IPS-NIHi7 (cell line): ENCODE measurements around the gene KIF27.
"Not testable (repeated sequence)": the region's sequence is repeated elsewhere in the genome, so short reads cannot be mapped to it uniquely, and the experiment has no call there.

Source experiments
- DNase-seq: peaks from one replicate; pipeline ENCODE4 v3.0.0; 2012; ENCODE audit warnings: mixed read lengths; ENCODE audit errors: extremely low spot score

The KIF27 gene

GRCh38 chr9:83815120-83815519, 106.1 kb downstream of the KIF27 start:
- DNase-seq, result not testable (repeated sequence)

GRCh38 chr9:83809213-83809612, 112.0 kb downstream of the KIF27 start:
- DNase-seq, result not testable (repeated sequence)

DNA sequence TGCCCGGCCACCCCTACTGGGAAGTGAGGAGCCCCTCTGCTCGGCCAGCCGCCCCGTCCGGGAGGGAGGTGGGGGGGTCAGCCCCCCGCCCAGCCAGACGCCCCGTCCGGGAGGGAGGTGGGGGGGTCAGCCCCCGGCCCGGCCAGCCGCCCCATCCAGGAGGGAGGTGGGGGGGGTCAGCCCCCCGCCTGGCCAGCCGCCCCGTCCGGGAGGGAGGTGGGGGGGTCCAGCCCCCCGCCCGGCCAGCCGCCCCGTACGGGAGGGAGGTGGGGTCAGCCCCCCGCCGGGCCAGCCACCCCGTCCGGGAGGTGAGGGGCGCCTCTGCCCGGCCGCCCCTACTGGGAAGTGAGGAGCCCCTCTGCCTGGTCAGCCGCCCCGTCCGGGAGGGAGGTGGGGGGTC, 116.8 kb downstream of the KIF27 start:
- not testable (repeated sequence) for DNase-seq

GRCh38 chr9:83803941-83804340, 117.3 kb downstream of the KIF27 start:
- not testable (repeated sequence) for DNase-seq

- no peak for DNase-seq
These were observed 120.8 kb downstream of the KIF27 start for GRCh38 chr9:83800236-83801033.

DNA sequence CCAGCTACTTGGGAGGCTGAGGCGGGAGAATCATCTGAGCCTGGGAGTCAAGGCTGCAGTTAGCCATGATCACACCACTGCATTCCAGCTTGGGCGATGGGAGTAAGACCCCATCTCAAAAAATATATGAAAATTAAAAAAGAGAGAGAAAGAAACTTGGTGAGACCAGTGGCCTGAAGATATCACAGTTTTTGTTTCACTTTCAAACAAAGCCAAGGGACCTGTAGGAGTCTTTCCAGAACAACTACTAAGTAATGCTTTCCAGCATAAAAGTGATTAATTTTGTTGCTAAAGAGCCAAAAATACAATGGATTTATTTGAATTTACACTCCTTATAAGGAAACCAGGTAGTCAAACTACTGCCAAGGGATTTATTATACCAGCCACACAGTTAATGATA, 127.2 kb downstream of the KIF27 start:
- no peak for DNase-seq

GRCh38 chr9:83792746-83793145, 128.5 kb downstream of the KIF27 start:
- no peak for DNase-seq
